H1 (cell line): Measurements from ENCODE around the gene ARFGEF3. TPM values are rescaled to one million over a fixed set of nuclear protein-coding genes. Genes with fewer than 3 reads are reported as not detected.

Experiments
- CHD7 ChIP-seq: fragments of 300-600 bp; sonication (generic); IDR thresholded peaks from 2 replicates; pipeline ENCODE4 v1.7.1; 2012; ENCODE audit warnings: low read length, moderate library complexity, mild to moderate bottlenecking, inconsistent platforms; ENCODE audit not compliant: insufficient replicate concordance
- CTBP2 ChIP-seq: IDR thresholded peaks from 2 replicates; pipeline ENCODE4 v1.7.0; 2011; ENCODE audit warnings: borderline replicate concordance, mild to moderate bottlenecking, moderate library complexity, mixed read lengths, low read length; ENCODE audit not compliant: insufficient read depth, insufficient read length
- EGR1 ChIP-seq: IDR thresholded peaks from 2 replicates; pipeline ENCODE4 v1.6.1; 2011; ENCODE audit warnings: low read depth, low read length, borderline replicate concordance
- GABPA ChIP-seq: IDR thresholded peaks from 2 replicates; pipeline ENCODE4 v1.6.1; 2011; ENCODE audit warnings: mild to moderate bottlenecking, low read length, moderate library complexity, borderline replicate concordance; ENCODE audit not compliant: insufficient read depth
- KDM4A ChIP-seq: IDR thresholded peaks from one replicate; pipeline ENCODE4 v1.7.1; 2012; ENCODE audit warnings: low read depth, mild to moderate bottlenecking, moderate library complexity, low read length, inconsistent platforms; ENCODE audit not compliant: severe bottlenecking
- MAX ChIP-seq: IDR thresholded peaks from 2 replicates; pipeline ENCODE4 v1.6.1; 2012; ENCODE audit warnings: inconsistent platforms
- POU5F1 ChIP-seq: IDR thresholded peaks from 2 replicates; pipeline ENCODE4 v1.6.1; 2011; ENCODE audit warnings: low read depth, mild to moderate bottlenecking, low read length, moderate library complexity
- SAP30 ChIP-seq: fragments of 300-600 bp; sonication (generic); IDR thresholded peaks from 2 replicates; pipeline ENCODE4 v1.7.1; 2012; ENCODE audit warnings: low read length, moderate library complexity, mild to moderate bottlenecking, inconsistent platforms; ENCODE audit not compliant: insufficient read depth, insufficient replicate concordance
- SP2 ChIP-seq: IDR thresholded peaks from 2 replicates; pipeline ENCODE4 v1.6.1; 2012; ENCODE audit warnings: mild to moderate bottlenecking, low read length, inconsistent platforms
- TCF12 ChIP-seq: IDR thresholded peaks from 2 replicates; pipeline ENCODE4 v1.6.1; 2011; ENCODE audit warnings: low read depth, mild to moderate bottlenecking, low read length
- TEAD4 ChIP-seq: IDR thresholded peaks from 2 replicates; pipeline ENCODE4 v1.6.1; 2012; ENCODE audit warnings: low read depth, low read length, inconsistent platforms, mixed read lengths
- ZNF274 ChIP-seq: IDR thresholded peaks from 2 replicates; pipeline ENCODE4 v1.7.0; 2012; ENCODE audit warnings: low read length, borderline replicate concordance; ENCODE audit errors: extremely low read depth
- polyA plus RNA-seq, 7 experiments: library from polyadenylated mRNA; depleted of rRNA in 3 of 7; stranded (reverse) in 5 of 7; unstranded in 2 of 7; fragments of >200 nt in 5 of 7; fragments of 200-250 nt in 2 of 7; gene quantifications; 1 replicate in 5 of 7; 2 replicates in 1 of 7; 4 replicates in 1 of 7; pipeline versions ENCODE4 v1.2.1 to v1.2.3, GENCODE V29; 2011 to 2013; ENCODE audit warnings: missing spikeins in 2 of 7, mixed read lengths in 2 of 7
- total RNA-seq: library from RNA; stranded (reverse); fragmentation: NEBNext Ultra II Directional; extraction: Animal tissue kit (Norgen Biotek cat#: 25700); gene quantifications from 2 replicates; pipeline ENCODE4 v1.2.1, GENCODE V29; 2021

ARFGEF3 gene
- total and polyA plus RNA-seq, 2 of the 8 experiments (the other 6 are each of a cell fraction or from before 2014, with no cell fraction given) = 5.8 to 23.2 TPM

GRCh38 chr6:138234363-138234762 lies 72.6 kb downstream of the ARFGEF3 start (continued):
- no peak for TF ChIP-seq CHD7
- no peak for TF ChIP-seq TEAD4
- TF ChIP-seq CTBP2 = no peak
- no peak for TF ChIP-seq POU5F1
- TF ChIP-seq MAX = no peak
- TF ChIP-seq SP2 = no peak
- TF ChIP-seq ZNF274 = no peak
- no peak for TF ChIP-seq KDM4A
- no peak for TF ChIP-seq GABPA
- TF ChIP-seq EGR1 = no peak
- TF ChIP-seq SAP30 = no peak
- TF ChIP-seq TCF12 = no peak
